ENCODE measurements around the gene LOC128125822.

LOC128125822 gene

GRCh38 chr6:63589952-63590411 is 17.7 kb downstream of the LOC128125822 start:
- 65 to 71% methylated on average over 2 of the region's 2 CpGs for WGBS, 2 donors
- no peak for DNase-seq (ENCODE audit: low spot score in 2 of 2)
- TF ChIP-seq POLR2A (IDR thresholded peaks at IDR 0.05), result no peak
- TF ChIP-seq CTCF (IDR thresholded peaks at IDR 0.05), result no peak
- intact Hi-C loops (cut with DNase I; ENCODE audit: low total_unique reads), result loop anchor here (10.0 kb wide), 1 partner anchor 245 kb away; no protein-coding TSS in a partner anchor
- H3K4me3 ChIP-seq (ENCODE audit: low read depth, poor library complexity, severe bottlenecking), result no peak overlapping the region

GRCh38 chr6:63592886-63593285 is 20.6 kb downstream of the LOC128125822 start:
- no peak for TF ChIP-seq CTCF (IDR thresholded peaks at IDR 0.05)
- no peak for TF ChIP-seq POLR2A (IDR thresholded peaks at IDR 0.05)
- intact Hi-C loops (cut with DNase I; ENCODE audit: low total_unique reads), result loop anchor here (10.0 kb wide), 1 partner anchor 248 kb away; no protein-coding TSS in a partner anchor
- DNase-seq (ENCODE audit: low spot score in 2 of 2), result no peak
- WGBS, 2 donors, result 87 to 94% methylated on average over 7 of the region's 7 CpGs
- H3K4me3 ChIP-seq (ENCODE audit: low read depth, poor library complexity, severe bottlenecking), result no peak overlapping the region

- no peak for DNase-seq (ENCODE audit: low spot score in 2 of 2)
- no peak overlapping the region for H3K4me3 ChIP-seq (ENCODE audit: low read depth, poor library complexity, severe bottlenecking)
- WGBS, 2 donors, result 43 to 50% methylated on average over 6 of the region's 6 CpGs
- intact Hi-C loops (cut with DNase I; ENCODE audit: low total_unique reads), result loop anchor here (10.0 kb wide), 1 partner anchor 253 kb away; no protein-coding TSS in a partner anchor
- no peak for TF ChIP-seq CTCF (IDR thresholded peaks at IDR 0.05)
Measured at GRCh38 chr6:63597141-63598048, 25.1 kb downstream of the LOC128125822 start.

- intact Hi-C loops (cut with DNase I; ENCODE audit: low total_unique reads), result loop anchor here (10.0 kb wide), 1 partner anchor 254 kb away; no protein-coding TSS in a partner anchor
- 3 to 4% methylated on average over 23 of the region's 23 CpGs for WGBS, 2 donors
- peak; percentile 66 to 90 for DNase-seq (ENCODE audit: low spot score in 2 of 2)
- TF ChIP-seq CTCF (IDR thresholded peaks at IDR 0.05), result peak in 1 of 3 donors; percentile 80
- no peak for TF ChIP-seq POLR2A (IDR thresholded peaks at IDR 0.05)
- peak overlapping the region; percentile 1 for H3K4me3 ChIP-seq (ENCODE audit: low read depth, poor library complexity, severe bottlenecking)
Measured at GRCh38 chr6:63598049-63599036, 26.1 kb downstream of the LOC128125822 start.

GRCh38 chr6:63599243-63599642 is 27.0 kb downstream of the LOC128125822 start:
- WGBS, 2 donors, result 86 to 90% methylated on average over 7 of the region's 7 CpGs
- TF ChIP-seq CTCF (IDR thresholded peaks at IDR 0.05) (no peak), POLR2A (IDR thresholded peaks at IDR 0.05) (no peak)
- H3K4me3 ChIP-seq (ENCODE audit: low read depth, poor library complexity, severe bottlenecking), result no peak overlapping the region
- DNase-seq (ENCODE audit: low spot score in 2 of 2), result no peak
- intact Hi-C loops (cut with DNase I; ENCODE audit: low total_unique reads), result loop anchor here (10.0 kb wide), 1 partner anchor 254 kb away; no protein-coding TSS in a partner anchor

All from lower leg skin (tissue), 4 donors.